ENCODE measurements around the gene A2ML1. TPM values are rescaled to one million over a fixed set of nuclear protein-coding genes. Genes with fewer than 3 reads are reported as not detected.
"Not testable (repeated sequence)": the region's sequence is repeated elsewhere in the genome, so short reads cannot be mapped to it uniquely, and the experiment has no call there.

The A2ML1 gene
- total RNA-seq, 4 donors from 2014 or later: 0.40 to 17.1 (median 2.4) TPM

- Histone ChIP-seq H3K36me3 (no peaks in the 10 kb centered on the region), H3K4me1 (no peaks in the 10 kb centered on the region), H3K4me3 (no peak overlapping the region), H3K27me3 (no peaks in the 10 kb centered on the region), H3K9me3 (no peaks in the 10 kb centered on the region), H3K27ac (no peak overlapping the region)
- ATAC-seq: no peak
- TF ChIP-seq EP300 (IDR thresholded peaks at IDR 0.05) (no peak), CTCF (IDR thresholded peaks at IDR 0.05) (no peak), POLR2AphosphoS5 (IDR thresholded peaks at IDR 0.05) (no peak), POLR2A (IDR thresholded peaks at IDR 0.05) (no peak)
Observed at GRCh38 chr12:8894378-8894777, 72.0 kb downstream of the A2ML1 start.

GRCh38 chr12:8894986-8895385 is 72.6 kb downstream of the A2ML1 start:
- no peak overlapping the region for H3K4me3 ChIP-seq
- H3K36me3 ChIP-seq: no peaks in the 10 kb centered on the region
- H3K27me3 ChIP-seq: no peaks in the 10 kb centered on the region
- no peaks in the 10 kb centered on the region for H3K4me1 ChIP-seq
- 68% methylated on average over 1 of the region's 1 CpG; no CpG with 5 or more reads in 1 of the 2 donors for WGBS, 2 donors (ENCODE audit: low coverage in 1 of 2)
- no peak for ATAC-seq
- TF ChIP-seq EP300 (IDR thresholded peaks at IDR 0.05) (no peak), POLR2A (IDR thresholded peaks at IDR 0.05) (no peak), POLR2AphosphoS5 (IDR thresholded peaks at IDR 0.05) (no peak), CTCF (IDR thresholded peaks at IDR 0.05) (no peak)
- no peak overlapping the region for H3K27ac ChIP-seq
- H3K9me3 ChIP-seq: no peaks in the 10 kb centered on the region

- TF ChIP-seq CTCF (IDR thresholded peaks at IDR 0.05): no peak
- TF ChIP-seq EP300 (IDR thresholded peaks at IDR 0.05): no peak
- TF ChIP-seq POLR2AphosphoS5 (IDR thresholded peaks at IDR 0.05): no peak
- no peak for TF ChIP-seq POLR2A (IDR thresholded peaks at IDR 0.05)
- Histone ChIP-seq H3K9me3 (no peaks in the 10 kb centered on the region), H3K27me3 (no peaks in the 10 kb centered on the region), H3K4me3 (no peak overlapping the region), H3K27ac (no peak overlapping the region), H3K36me3 (no peaks in the 10 kb centered on the region), H3K4me1 (no peaks in the 10 kb centered on the region)
- ATAC-seq: no peak
- 89 to 90% methylated on average over 1 to 4 of the region's 7 CpGs for WGBS, 2 donors (ENCODE audit: low coverage in 1 of 2)
Observed at GRCh38 chr12:8897081-8897480, 74.7 kb downstream of the A2ML1 start.

GRCh38 chr12:8899830-8900229 is 77.4 kb downstream of the A2ML1 start:
- WGBS, 2 donors (ENCODE audit: low coverage in 1 of 2): 74 to 92% methylated on average over 2 to 5 of the region's 6 CpGs
- Histone ChIP-seq H3K9me3 (no peaks in the 10 kb centered on the region), H3K4me3 (no peak overlapping the region), H3K36me3 (no peaks in the 10 kb centered on the region), H3K27ac (no peak overlapping the region), H3K4me1 (peaks cover 0 to under 1% (median 0%) of the 10 kb centered on the region in 3 donors), H3K27me3 (no peaks in the 10 kb centered on the region)
- ATAC-seq: no peak
- TF ChIP-seq POLR2A (IDR thresholded peaks at IDR 0.05) (no peak), EP300 (IDR thresholded peaks at IDR 0.05) (no peak), POLR2AphosphoS5 (IDR thresholded peaks at IDR 0.05) (no peak)

GRCh38 chr12:8902703-8903102 is 80.3 kb downstream of the A2ML1 start:
- not testable (repeated sequence) for H3K27ac ChIP-seq, H3K4me3 ChIP-seq, ATAC-seq, H3K36me3 ChIP-seq, H3K27me3 ChIP-seq, H3K4me1 ChIP-seq, H3K9me3 ChIP-seq
- WGBS, 2 donors (ENCODE audit: low coverage in 1 of 2): 81 to 87% methylated on average over 4 to 5 of the region's 5 CpGs

- Histone ChIP-seq H3K4me1 (peaks cover 0 to 7% (median 2%) of the 10 kb centered on the region in 3 donors), H3K27me3 (no peaks in the 10 kb centered on the region), H3K4me3 (no peak overlapping the region), H3K27ac (no peak overlapping the region), H3K9me3 (no peaks in the 10 kb centered on the region), H3K36me3 (no peaks in the 10 kb centered on the region)
- TF ChIP-seq POLR2AphosphoS5 (IDR thresholded peaks at IDR 0.05) (no peak), POLR2A (IDR thresholded peaks at IDR 0.05) (no peak), EP300 (IDR thresholded peaks at IDR 0.05) (no peak), CTCF (IDR thresholded peaks at IDR 0.05) (no peak)
- WGBS, 2 donors (ENCODE audit: low coverage in 1 of 2): 77 to 80% methylated on average over 3 of the region's 3 CpGs
- ATAC-seq: no peak
Observed at GRCh38 chr12:8903646-8904045, 81.2 kb downstream of the A2ML1 start.

Measured in gastroesophageal sphincter (tissue), 4 donors.